Liver (tissue), 3 donors: ENCODE data around the gene CAMSAP3.

Experiments
- FOXA1 ChIP-seq: IDR thresholded peaks from 2 replicates; pipeline ENCODE4 v1.6.1; 2016; ENCODE audit warnings: antibody characterized with exemption
- GABPA ChIP-seq, 2 donors: IDR thresholded peaks in 1 of 2; conservative IDR thresholded peaks in 1 of 2; 2 replicates each; pipeline ENCODE4 v1.6.1; 2016; ENCODE audit warnings: antibody characterized with exemption in 2 of 2, mild to moderate bottlenecking in 1 of 2, moderate library complexity in 1 of 2
- JUND ChIP-seq, 2 donors: IDR thresholded peaks; 2 replicates each; pipeline ENCODE4 v1.6.1; 2016; ENCODE audit warnings: antibody characterized with exemption in 2 of 2
- RAD21 ChIP-seq, 2 donors: IDR thresholded peaks; 2 replicates each; pipeline ENCODE4 v1.6.1; 2016; ENCODE audit warnings: antibody characterized with exemption in 2 of 2, mild to moderate bottlenecking in 2 of 2
- SP1 ChIP-seq: IDR thresholded peaks from 2 replicates; pipeline ENCODE4 v1.6.1; 2018; ENCODE audit warnings: antibody characterized with exemption, mild to moderate bottlenecking
- YY1 ChIP-seq: IDR thresholded peaks from 2 replicates; pipeline ENCODE4 v1.6.1; 2016; ENCODE audit warnings: antibody characterized with exemption, mild to moderate bottlenecking
- TF ChIP-seq, protein P1 (sequence below): fragments of 150-350 bp; IDR thresholded peaks from 2 replicates; pipeline ENCODE4 v1.5.1; 2017; ENCODE audit warnings: improper control_type of control experiment, low read depth, low read length; ENCODE audit not compliant: missing input control
- TF ChIP-seq, protein P2 (sequence below): IDR thresholded peaks from 2 replicates; pipeline ENCODE4 v1.6.1; 2016; ENCODE audit warnings: antibody characterized with exemption
- TF ChIP-seq, protein P3 (sequence below): IDR thresholded peaks from 2 replicates; pipeline ENCODE4 v1.6.1; 2016; ENCODE audit warnings: antibody characterized with exemption, mild to moderate bottlenecking
- donor health status: healthy.
- donor health status: healthy.

DNA sequence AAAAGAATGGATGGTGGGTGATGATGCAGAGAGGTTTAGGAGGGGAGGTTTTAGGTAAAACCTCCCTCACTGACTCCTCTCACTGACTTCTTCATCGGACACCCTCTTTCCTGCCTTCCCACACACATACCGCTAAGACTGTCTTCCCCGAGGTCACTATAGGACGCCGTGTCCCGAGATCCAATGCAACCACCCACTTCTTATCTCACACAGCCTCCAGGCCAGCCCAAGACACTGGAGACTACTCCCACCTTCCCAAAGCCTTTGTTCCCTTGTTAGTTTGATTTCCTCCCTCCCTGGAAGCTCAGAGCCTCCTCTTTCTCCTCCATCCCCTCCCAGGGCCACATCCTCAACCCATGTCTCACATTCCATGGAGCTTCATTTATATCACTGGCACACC lies 16.5 kb upstream of the CAMSAP3 start:
- TF ChIP-seq, protein P1, sequence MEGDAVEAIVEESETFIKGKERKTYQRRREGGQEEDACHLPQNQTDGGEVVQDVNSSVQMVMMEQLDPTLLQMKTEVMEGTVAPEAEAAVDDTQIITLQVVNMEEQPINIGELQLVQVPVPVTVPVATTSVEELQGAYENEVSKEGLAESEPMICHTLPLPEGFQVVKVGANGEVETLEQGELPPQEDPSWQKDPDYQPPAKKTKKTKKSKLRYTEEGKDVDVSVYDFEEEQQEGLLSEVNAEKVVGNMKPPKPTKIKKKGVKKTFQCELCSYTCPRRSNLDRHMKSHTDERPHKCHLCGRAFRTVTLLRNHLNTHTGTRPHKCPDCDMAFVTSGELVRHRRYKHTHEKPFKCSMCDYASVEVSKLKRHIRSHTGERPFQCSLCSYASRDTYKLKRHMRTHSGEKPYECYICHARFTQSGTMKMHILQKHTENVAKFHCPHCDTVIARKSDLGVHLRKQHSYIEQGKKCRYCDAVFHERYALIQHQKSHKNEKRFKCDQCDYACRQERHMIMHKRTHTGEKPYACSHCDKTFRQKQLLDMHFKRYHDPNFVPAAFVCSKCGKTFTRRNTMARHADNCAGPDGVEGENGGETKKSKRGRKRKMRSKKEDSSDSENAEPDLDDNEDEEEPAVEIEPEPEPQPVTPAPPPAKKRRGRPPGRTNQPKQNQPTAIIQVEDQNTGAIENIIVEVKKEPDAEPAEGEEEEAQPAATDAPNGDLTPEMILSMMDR: no peak
- TF ChIP-seq YY1 (no peak), RAD21 (IDR thresholded peaks at IDR 0.05) (no peak), FOXA1 (no peak), SP1 (no peak), JUND (IDR thresholded peaks at IDR 0.05) (no peak), GABPA (IDR thresholded peaks at IDR 0.05 in 1 of 2, conservative IDR thresholded peaks at IDR 0.05 in 1 of 2) (no peak)
- TF ChIP-seq, protein P2, sequence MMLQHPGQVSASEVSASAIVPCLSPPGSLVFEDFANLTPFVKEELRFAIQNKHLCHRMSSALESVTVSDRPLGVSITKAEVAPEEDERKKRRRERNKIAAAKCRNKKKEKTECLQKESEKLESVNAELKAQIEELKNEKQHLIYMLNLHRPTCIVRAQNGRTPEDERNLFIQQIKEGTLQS: no peak
- TF ChIP-seq, protein P3, sequence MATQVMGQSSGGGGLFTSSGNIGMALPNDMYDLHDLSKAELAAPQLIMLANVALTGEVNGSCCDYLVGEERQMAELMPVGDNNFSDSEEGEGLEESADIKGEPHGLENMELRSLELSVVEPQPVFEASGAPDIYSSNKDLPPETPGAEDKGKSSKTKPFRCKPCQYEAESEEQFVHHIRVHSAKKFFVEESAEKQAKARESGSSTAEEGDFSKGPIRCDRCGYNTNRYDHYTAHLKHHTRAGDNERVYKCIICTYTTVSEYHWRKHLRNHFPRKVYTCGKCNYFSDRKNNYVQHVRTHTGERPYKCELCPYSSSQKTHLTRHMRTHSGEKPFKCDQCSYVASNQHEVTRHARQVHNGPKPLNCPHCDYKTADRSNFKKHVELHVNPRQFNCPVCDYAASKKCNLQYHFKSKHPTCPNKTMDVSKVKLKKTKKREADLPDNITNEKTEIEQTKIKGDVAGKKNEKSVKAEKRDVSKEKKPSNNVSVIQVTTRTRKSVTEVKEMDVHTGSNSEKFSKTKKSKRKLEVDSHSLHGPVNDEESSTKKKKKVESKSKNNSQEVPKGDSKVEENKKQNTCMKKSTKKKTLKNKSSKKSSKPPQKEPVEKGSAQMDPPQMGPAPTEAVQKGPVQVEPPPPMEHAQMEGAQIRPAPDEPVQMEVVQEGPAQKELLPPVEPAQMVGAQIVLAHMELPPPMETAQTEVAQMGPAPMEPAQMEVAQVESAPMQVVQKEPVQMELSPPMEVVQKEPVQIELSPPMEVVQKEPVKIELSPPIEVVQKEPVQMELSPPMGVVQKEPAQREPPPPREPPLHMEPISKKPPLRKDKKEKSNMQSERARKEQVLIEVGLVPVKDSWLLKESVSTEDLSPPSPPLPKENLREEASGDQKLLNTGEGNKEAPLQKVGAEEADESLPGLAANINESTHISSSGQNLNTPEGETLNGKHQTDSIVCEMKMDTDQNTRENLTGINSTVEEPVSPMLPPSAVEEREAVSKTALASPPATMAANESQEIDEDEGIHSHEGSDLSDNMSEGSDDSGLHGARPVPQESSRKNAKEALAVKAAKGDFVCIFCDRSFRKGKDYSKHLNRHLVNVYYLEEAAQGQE: no peak
